PC-9 (cell line): Measurements from ENCODE around the gene BMERB1. TPM values are rescaled to one million over a fixed set of nuclear protein-coding genes. Genes with fewer than 3 reads are reported as not detected.

Experiments used
- BruUV-seq: library from RNA; stranded (reverse); fragments of 400-500 nt; replicated peaks from 2 replicates; lab custom pipeline; 2021; lab: Mats Ljungman, UMichigan
- CTCF ChIA-PET: fragments of 300-600 bp; sonication (Branson Sonifier 250); formaldehyde crosslinking; loops from one replicate; lab custom pipeline; 2022; ENCODE audit warnings: antibody characterized with exemption; lab: Charles Lee
- POLR2A ChIA-PET: fragments of 300-600 bp; sonication (Branson Sonifier 250); formaldehyde crosslinking; loops from one replicate; lab custom pipeline; 2022; ENCODE audit warnings: antibody characterized with exemption; ENCODE audit not compliant: unreplicated experiment; lab: Charles Lee
- DNase-seq, 2 experiments: peaks; one replicate each; pipeline versions ENCODE4 v3.0.0 to v3.0.0-alpha.2; 2015 to 2022; ENCODE audit warnings: mixed read lengths in 1 of 2
- H2AFZ ChIP-seq: fragments of 200-600 bp; sonication (generic); 2 replicates; pipeline ENCODE4 v1.8.1; 2017; ENCODE audit warnings: antibody characterized with exemption
- H3F3A ChIP-seq: fragments of 200-600 bp; sonication (generic); 2 replicates; pipeline ENCODE4 v1.8.1; 2017; ENCODE audit warnings: antibody characterized with exemption, mild to moderate bottlenecking, low read depth; ENCODE audit not compliant: insufficient read depth
- H3K27ac ChIP-seq: fragments of 200-600 bp; sonication (generic); 2 replicates; pipeline ENCODE4 v1.6.1; 2016; ENCODE audit warnings: mixed run types
- H3K27me3 ChIP-seq: fragments of 200-600 bp; sonication (generic); 2 replicates; pipeline ENCODE4 v1.6.1; 2016; ENCODE audit warnings: low read depth, mixed run types; ENCODE audit not compliant: insufficient read depth
- H3K36me3 ChIP-seq: fragments of 200-600 bp; sonication (generic); 2 replicates; pipeline ENCODE4 v1.6.1; 2016; ENCODE audit warnings: low read depth, mixed run types
- H3K4me1 ChIP-seq: fragments of 200-600 bp; sonication (generic); replicated peaks from 2 replicates; pipeline ENCODE4 v1.6.1; 2016; ENCODE audit warnings: mixed run types; ENCODE audit not compliant: insufficient read depth
- H3K4me2 ChIP-seq: fragments of 200-600 bp; sonication (generic); 2 replicates; pipeline ENCODE4 v1.6.1; 2017; ENCODE audit warnings: mixed run types
- H3K4me3 ChIP-seq: fragments of 200-600 bp; sonication (generic); 2 replicates; pipeline ENCODE4 v1.6.1; 2016; ENCODE audit warnings: mixed run types
- H3K79me2 ChIP-seq: fragments of 200-600 bp; sonication (generic); 2 replicates; pipeline ENCODE4 v1.6.1; 2017; ENCODE audit warnings: low read depth, mixed run types
- H3K9me2 ChIP-seq: fragments of 200-600 bp; sonication (generic); 2 replicates; pipeline ENCODE4 v1.8.1; 2017; ENCODE audit warnings: mild to moderate bottlenecking; ENCODE audit not compliant: insufficient read depth
- H3K9me3 ChIP-seq: fragments of 200-600 bp; sonication (generic); 2 replicates; pipeline ENCODE4 v1.8.1; 2016; ENCODE audit warnings: low read depth; ENCODE audit not compliant: insufficient read depth
- H4K20me1 ChIP-seq: fragments of 200-600 bp; sonication (generic); 2 replicates; pipeline ENCODE4 v1.8.1; 2017; ENCODE audit not compliant: insufficient read depth
- EZH2 ChIP-seq: fragments of 200-600 bp; sonication (generic); IDR thresholded peaks from 2 replicates; pipeline ENCODE4 v1.8.0; 2017; ENCODE audit warnings: antibody characterized with exemption, low read depth
- intact Hi-C: fragments of 100-400 bp; cut with micrococcal nuclease; formaldehyde crosslinking; loops from one replicate; pipeline ENCODE4 v1.10.0; 2022; ENCODE audit not compliant: unreplicated experiment
- total RNA-seq: library from RNA; stranded (reverse); gene quantifications from 2 replicates; pipeline ENCODE4 v1.2.3, GENCODE V29; 2021
- TF ChIP-seq, protein P1 (sequence below): fragments of 200-600 bp; sonication (generic); conservative IDR thresholded peaks from 2 replicates; pipeline ENCODE4 v1.6.1; 2017; ENCODE audit warnings: mixed run types, antibody characterized with exemption, mild to moderate bottlenecking, moderate library complexity

The BMERB1 gene
- total RNA-seq, 1 experiment from 2014 or later: 4.3 TPM

GRCh38 chr16:15556130-15556529 is 121.7 kb downstream of the BMERB1 start:
- Histone ChIP-seq H3K27me3 (no peaks in the 10 kb centered on the region), H3K9me2 (no peaks in the 10 kb centered on the region), H3K4me1 (peaks cover 5% of the 10 kb centered on the region), H3K27ac (no peak overlapping the region), H2AFZ (no peak overlapping the region), H3K36me3 (no peaks in the 10 kb centered on the region), H3K4me3 (no peak overlapping the region), H3K9me3 (no peaks in the 10 kb centered on the region), H3K4me2 (no peak overlapping the region), H3K79me2 (no peaks in the 10 kb centered on the region), H4K20me1 (no peaks in the 10 kb centered on the region), H3F3A (peaks cover 8% of the 10 kb centered on the region; the same call in 1 of the 2 replicates)
- ChIA-PET CTCF (interaction anchor here (0.7 kb wide), 1 partner anchor 101 kb away, joined by 3 read pairs; no protein-coding TSS in a partner anchor), POLR2A (no interaction called here)
- no TSS peak for BruUV-seq
- TF ChIP-seq, protein P1, sequence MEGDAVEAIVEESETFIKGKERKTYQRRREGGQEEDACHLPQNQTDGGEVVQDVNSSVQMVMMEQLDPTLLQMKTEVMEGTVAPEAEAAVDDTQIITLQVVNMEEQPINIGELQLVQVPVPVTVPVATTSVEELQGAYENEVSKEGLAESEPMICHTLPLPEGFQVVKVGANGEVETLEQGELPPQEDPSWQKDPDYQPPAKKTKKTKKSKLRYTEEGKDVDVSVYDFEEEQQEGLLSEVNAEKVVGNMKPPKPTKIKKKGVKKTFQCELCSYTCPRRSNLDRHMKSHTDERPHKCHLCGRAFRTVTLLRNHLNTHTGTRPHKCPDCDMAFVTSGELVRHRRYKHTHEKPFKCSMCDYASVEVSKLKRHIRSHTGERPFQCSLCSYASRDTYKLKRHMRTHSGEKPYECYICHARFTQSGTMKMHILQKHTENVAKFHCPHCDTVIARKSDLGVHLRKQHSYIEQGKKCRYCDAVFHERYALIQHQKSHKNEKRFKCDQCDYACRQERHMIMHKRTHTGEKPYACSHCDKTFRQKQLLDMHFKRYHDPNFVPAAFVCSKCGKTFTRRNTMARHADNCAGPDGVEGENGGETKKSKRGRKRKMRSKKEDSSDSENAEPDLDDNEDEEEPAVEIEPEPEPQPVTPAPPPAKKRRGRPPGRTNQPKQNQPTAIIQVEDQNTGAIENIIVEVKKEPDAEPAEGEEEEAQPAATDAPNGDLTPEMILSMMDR: no peak
- TF ChIP-seq EZH2: no peak
- intact Hi-C loops: no loop called here
- no peak for DNase-seq

GRCh38 chr16:15557258-15557657 is 122.9 kb downstream of the BMERB1 start:
- CTCF ChIA-PET: no interaction called here
- H3K27ac ChIP-seq: no peak overlapping the region
- no peaks in the 10 kb centered on the region for H3K27me3 ChIP-seq
- H3K36me3 ChIP-seq: no peaks in the 10 kb centered on the region
- no peaks in the 10 kb centered on the region for H3K4me1 ChIP-seq
- POLR2A ChIA-PET: interaction anchor here (0.7 kb wide), 1 partner anchor 53 kb away, joined by 3 read pairs; no protein-coding TSS in a partner anchor
- H4K20me1 ChIP-seq: no peaks in the 10 kb centered on the region
- H3K9me3 ChIP-seq: no peaks in the 10 kb centered on the region
- BruUV-seq: no TSS peak
- no peak overlapping the region for H2AFZ ChIP-seq
- TF ChIP-seq, protein P1: no peak
- TF ChIP-seq EZH2: no peak
- H3K9me2 ChIP-seq: no peaks in the 10 kb centered on the region
- no peak overlapping the region for H3K4me2 ChIP-seq
- intact Hi-C loops: no loop called here
- no peak for DNase-seq
- H3K4me3 ChIP-seq: no peak overlapping the region
- no peaks in the 10 kb centered on the region for H3K79me2 ChIP-seq
- H3F3A ChIP-seq: 0 out of 2 replicates have a peak, but pooled peaks cover 3% of the 10 kb centered on the region

GRCh38 chr16:15559176-15559575 is 124.8 kb downstream of the BMERB1 start:
- no TSS peak for BruUV-seq
- intact Hi-C loops: no loop called here
- POLR2A ChIA-PET: no interaction called here

More at GRCh38 chr16:15559176-15559575, 124.8 kb downstream of the BMERB1 start:
- Histone ChIP-seq H3K4me3 (no peak overlapping the region), H3K9me2 (no peaks in the 10 kb centered on the region), H3K27ac (no peak overlapping the region), H4K20me1 (no peaks in the 10 kb centered on the region), H3K9me3 (no peaks in the 10 kb centered on the region; the same call in 1 of the 2 replicates), H2AFZ (no peak overlapping the region), H3K36me3 (no peaks in the 10 kb centered on the region), H3K4me2 (no peak overlapping the region), H3K4me1 (no peaks in the 10 kb centered on the region), H3K27me3 (no peaks in the 10 kb centered on the region), H3K79me2 (no peaks in the 10 kb centered on the region), H3F3A (0 out of 2 replicates have a peak, but pooled peaks cover 3% of the 10 kb centered on the region)
- no peak for DNase-seq
- TF ChIP-seq, protein P1: no peak
- no peak for TF ChIP-seq EZH2
- CTCF ChIA-PET: no interaction called here
